Keratinocyte (primary cell): ENCODE data around the gene MRC2. TPM values are rescaled to one million over a fixed set of nuclear protein-coding genes. Genes with fewer than 3 reads are reported as not detected.

ENCODE experiments used
- DNase-seq: peaks from one replicate; pipeline ENCODE4 v3.0.0-alpha.2; 2011; ENCODE audit warnings: low read depth, missing footprints, low spot score
- FAIRE-seq: peaks from 2 replicates; lab custom pipeline; 2011; peaks lifted over from hg19 to GRCh38; lab: Jason Lieb, UNC
- H2AFZ ChIP-seq: 2 replicates; pipeline ENCODE4 v1.6.0; 2012; ENCODE audit warnings: low read length, control low read depth, inconsistent platforms; ENCODE audit not compliant: control insufficient read depth
- H3K27ac ChIP-seq: 2 replicates; pipeline ENCODE4 v1.5.1; 2011; ENCODE audit warnings: low read length; ENCODE audit not compliant: control insufficient read depth, insufficient read depth
- H3K27me3 ChIP-seq: 3 replicates; pipeline ENCODE4 v1.6.0; 2011; ENCODE audit warnings: low read length; ENCODE audit not compliant: control insufficient read depth, insufficient read depth; ENCODE audit errors: extremely low read depth
- H3K36me3 ChIP-seq, 2 experiments: 2 replicates in 1 of 2; 3 replicates in 1 of 2; pipeline ENCODE4 v1.5.1; 2011; ENCODE audit warnings: low read length in 2 of 2, mild to moderate bottlenecking in 1 of 2; ENCODE audit not compliant: control insufficient read depth in 2 of 2, insufficient read depth in 2 of 2; ENCODE audit errors: extremely low read depth in 1 of 2
- H3K4me1 ChIP-seq: 3 replicates; pipeline ENCODE4 v1.5.1; 2011; ENCODE audit warnings: low read length; ENCODE audit not compliant: control insufficient read depth, insufficient read depth; ENCODE audit errors: extremely low read depth
- H3K4me2 ChIP-seq: 3 replicates; pipeline ENCODE4 v1.6.0; 2011; ENCODE audit warnings: low read depth, low read length; ENCODE audit not compliant: control insufficient read depth, insufficient read depth; ENCODE audit errors: extremely low read depth
- H3K4me3 ChIP-seq, 3 experiments: fragments of 200-600 bp in 1 of 3; sonication (generic) in 1 of 3; 2 replicates in 2 of 3; 3 replicates in 1 of 3; pipeline ENCODE4 v1.5.1; 2011 to 2016; ENCODE audit warnings: low read length in 3 of 3, mild to moderate bottlenecking in 3 of 3, control low read depth in 2 of 3, inconsistent platforms in 1 of 3, low read depth in 1 of 3, mixed read lengths in 1 of 3, mixed run types in 1 of 3, moderate library complexity in 1 of 3; ENCODE audit not compliant: control insufficient read depth in 2 of 3, insufficient read depth in 2 of 3; ENCODE audit errors: extremely low read depth in 1 of 3
- H3K79me2 ChIP-seq: 2 replicates; pipeline ENCODE4 v1.6.0; 2012; ENCODE audit warnings: low read length; ENCODE audit not compliant: control insufficient read depth, insufficient read depth
- H3K9ac ChIP-seq: 3 replicates; pipeline ENCODE4 v1.6.0; 2011; ENCODE audit warnings: low read length; ENCODE audit not compliant: control insufficient read depth, insufficient read depth; ENCODE audit errors: extremely low read depth
- H3K9me1 ChIP-seq: 3 replicates; pipeline ENCODE4 v1.6.0; 2011; ENCODE audit warnings: low read length; ENCODE audit not compliant: control insufficient read depth, insufficient read depth; ENCODE audit errors: extremely low read depth
- H3K9me3 ChIP-seq: 2 replicates; pipeline ENCODE4 v1.5.1; 2012; ENCODE audit warnings: low read depth, low read length; ENCODE audit not compliant: control insufficient read depth
- H4K20me1 ChIP-seq: 3 replicates; pipeline ENCODE4 v1.6.0; 2011; ENCODE audit warnings: low read length; ENCODE audit not compliant: control insufficient read depth, insufficient read depth; ENCODE audit errors: extremely low read depth
- EZH2 ChIP-seq: IDR thresholded peaks from one replicate; pipeline ENCODE4 v1.6.1; 2012; ENCODE audit warnings: inconsistent platforms, mild to moderate bottlenecking, low read length, moderate library complexity
- dilution Hi-C: fragments of 300-500 bp; cut with MboI; formaldehyde crosslinking; loops from one replicate; pipeline ENCODE4 v1.7.0; 2020; ENCODE audit warnings: low sequenced_read_pairs; ENCODE audit not compliant: extremely low pct_ligation_motif_present
- polyA plus RNA-seq, 5 experiments: library from polyadenylated mRNA; depleted of rRNA in 3 of 5; stranded (reverse) in 3 of 5; stranded (forward) in 1 of 5; unstranded in 1 of 5; fragments of >200 nt; gene quantifications; 1 replicate in 1 of 5; 2 replicates in 3 of 5; 3 replicates in 1 of 5; pipeline versions ENCODE4 v1.2.1 to v1.2.3, GENCODE V29; 2011 to 2012; ENCODE audit warnings: missing spikeins in 2 of 5, low read depth in 1 of 5, low replicate concordance in 1 of 5
- TF ChIP-seq, protein P1 (sequence below), 3 experiments: IDR thresholded peaks in 1 of 3; conservative IDR thresholded peaks in 1 of 3; optimal IDR thresholded peaks in 1 of 3; 2 replicates in 2 of 3; 3 replicates in 1 of 3; pipeline versions ENCODE3 to v1.5.1; 2011; ENCODE audit warnings: low read length in 3 of 3, mild to moderate bottlenecking in 3 of 3, moderate library complexity in 2 of 3, control low read depth in 1 of 3, inconsistent platforms in 1 of 3; ENCODE audit not compliant: insufficient read depth in 2 of 3; ENCODE audit errors: extremely low read depth in 1 of 3

Gene MRC2
- polyA plus RNA-seq, 1 donor (not counting 4 experiments of a cell fraction or from before 2014, with no cell fraction given), result 14.0 TPM

- TF ChIP-seq, protein P1, sequence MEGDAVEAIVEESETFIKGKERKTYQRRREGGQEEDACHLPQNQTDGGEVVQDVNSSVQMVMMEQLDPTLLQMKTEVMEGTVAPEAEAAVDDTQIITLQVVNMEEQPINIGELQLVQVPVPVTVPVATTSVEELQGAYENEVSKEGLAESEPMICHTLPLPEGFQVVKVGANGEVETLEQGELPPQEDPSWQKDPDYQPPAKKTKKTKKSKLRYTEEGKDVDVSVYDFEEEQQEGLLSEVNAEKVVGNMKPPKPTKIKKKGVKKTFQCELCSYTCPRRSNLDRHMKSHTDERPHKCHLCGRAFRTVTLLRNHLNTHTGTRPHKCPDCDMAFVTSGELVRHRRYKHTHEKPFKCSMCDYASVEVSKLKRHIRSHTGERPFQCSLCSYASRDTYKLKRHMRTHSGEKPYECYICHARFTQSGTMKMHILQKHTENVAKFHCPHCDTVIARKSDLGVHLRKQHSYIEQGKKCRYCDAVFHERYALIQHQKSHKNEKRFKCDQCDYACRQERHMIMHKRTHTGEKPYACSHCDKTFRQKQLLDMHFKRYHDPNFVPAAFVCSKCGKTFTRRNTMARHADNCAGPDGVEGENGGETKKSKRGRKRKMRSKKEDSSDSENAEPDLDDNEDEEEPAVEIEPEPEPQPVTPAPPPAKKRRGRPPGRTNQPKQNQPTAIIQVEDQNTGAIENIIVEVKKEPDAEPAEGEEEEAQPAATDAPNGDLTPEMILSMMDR (optimal IDR thresholded peaks at IDR 0.05 in 1 of 3, IDR thresholded peaks at IDR 0.05 in 1 of 3, conservative IDR thresholded peaks at IDR 0.05 in 1 of 3; ENCODE audit: extremely low read depth in 1 of 3, insufficient read depth in 2 of 3, low read length in 3 of 3), result no peak
- no peak for TF ChIP-seq EZH2
- H3K9me3 ChIP-seq, result no peaks in the 10 kb centered on the region
- H2AFZ ChIP-seq, result no peak overlapping the region
- H3K4me3 ChIP-seq, result no peak overlapping the region
- H3K4me1 ChIP-seq, result peaks cover 29% of the 10 kb centered on the region
- no peak overlapping the region for H3K4me2 ChIP-seq
- dilution Hi-C loops, result no loop called here
- no peaks in the 10 kb centered on the region for H4K20me1 ChIP-seq
- no peaks in the 10 kb centered on the region for H3K79me2 ChIP-seq
- DNase-seq (no peak), FAIRE-seq (no peak)
- H3K27ac ChIP-seq, result no peak overlapping the region
- H3K9ac ChIP-seq, result no peak overlapping the region
- H3K36me3 ChIP-seq, result no peaks in the 10 kb centered on the region
- H3K9me1 ChIP-seq, result no peaks in the 10 kb centered on the region
- H3K27me3 ChIP-seq, result no peaks in the 10 kb centered on the region
Measured at GRCh38 chr17:62706598-62707424, 79.3 kb downstream of the MRC2 start.

DNA sequence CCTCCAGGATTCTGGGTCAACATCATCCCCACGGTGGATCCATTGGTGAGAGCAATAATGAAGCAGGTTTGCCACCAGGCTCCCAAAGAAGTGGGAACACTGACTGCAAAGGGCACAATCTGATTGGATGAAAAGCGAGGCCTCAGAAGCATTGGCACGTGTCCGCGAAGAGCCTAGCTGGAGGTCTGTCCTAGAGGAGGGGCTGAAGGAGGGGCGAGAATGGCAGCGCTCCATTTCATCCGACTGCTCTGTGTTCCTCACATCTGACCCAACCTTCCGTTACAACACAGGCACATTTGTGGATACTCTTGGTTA is 79.9 kb downstream of the MRC2 start:
- Histone ChIP-seq H2AFZ (no peak overlapping the region), H3K9me3 (no peaks in the 10 kb centered on the region), H3K79me2 (no peaks in the 10 kb centered on the region), H3K9ac (no peak overlapping the region), H4K20me1 (no peaks in the 10 kb centered on the region), H3K9me1 (no peaks in the 10 kb centered on the region), H3K36me3 (no peaks in the 10 kb centered on the region), H3K4me2 (no peak overlapping the region), H3K4me3 (no peak overlapping the region), H3K4me1 (peaks cover 29% of the 10 kb centered on the region), H3K27ac (no peak overlapping the region), H3K27me3 (no peaks in the 10 kb centered on the region)
- dilution Hi-C loops, result no loop called here
- no peak for DNase-seq
- TF ChIP-seq, protein P1 (optimal IDR thresholded peaks at IDR 0.05 in 1 of 3, IDR thresholded peaks at IDR 0.05 in 1 of 3, conservative IDR thresholded peaks at IDR 0.05 in 1 of 3; ENCODE audit: extremely low read depth in 1 of 3, insufficient read depth in 2 of 3, low read length in 3 of 3), result no peak
- TF ChIP-seq EZH2, result no peak
- no peak for FAIRE-seq
